GM21367 (cell line): ENCODE measurements around the gene ROR1.
"Not testable (repeated sequence)": the region's sequence is repeated elsewhere in the genome, so short reads cannot be mapped to it uniquely, and the experiment has no call there.

Source experiments
- ATAC-seq: cut with Tn5 transposase; IDR thresholded peaks from one replicate; pipeline ENCODE4 v1.9.1; 2021; ENCODE audit not compliant: unreplicated experiment

Gene ROR1

GRCh38 chr1:63758791-63759190 lies 15.0 kb upstream of the ROR1 start:
- ATAC-seq, result no peak

DNA sequence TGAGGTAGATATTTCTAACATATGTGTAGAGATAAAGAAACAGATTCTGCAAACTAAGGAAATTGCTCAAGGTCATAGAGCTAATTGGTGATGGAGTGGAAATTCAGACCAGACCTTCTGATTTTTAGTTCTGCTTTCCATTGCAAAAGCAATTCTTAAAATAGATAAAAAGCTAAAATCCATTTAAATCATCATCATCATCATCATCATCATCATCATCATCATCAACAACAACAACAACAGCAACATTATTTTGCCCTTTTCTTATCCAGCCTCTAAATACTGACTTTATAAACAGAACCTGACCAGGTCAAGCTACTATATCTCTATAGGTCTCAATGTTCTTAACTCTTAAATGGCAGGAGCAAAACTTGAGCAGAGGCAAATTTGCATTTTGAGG lies 14.0 kb upstream of the ROR1 start:
- ATAC-seq, result no peak

GRCh38 chr1:63770381-63770780 lies 3.4 kb upstream of the ROR1 start:
- no peak for ATAC-seq

DNA sequence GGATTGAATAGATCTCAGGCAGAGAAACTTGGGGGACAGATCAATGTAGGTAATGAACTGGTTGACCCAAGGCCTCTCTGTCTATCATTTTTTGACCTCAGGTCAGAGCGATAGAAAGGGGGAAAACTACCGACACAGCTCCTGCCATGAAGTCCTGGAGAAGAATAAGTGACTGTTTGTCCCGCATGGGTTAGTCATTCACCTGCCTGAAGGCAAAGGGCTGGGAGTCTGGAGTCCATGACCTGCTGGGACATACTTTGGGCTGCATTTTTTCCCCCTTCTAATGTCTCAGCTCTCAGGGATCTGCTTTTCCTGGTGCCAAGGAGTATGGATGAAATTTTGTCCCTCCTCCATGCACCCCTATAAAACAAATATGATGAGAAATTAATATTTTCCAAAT lies 1.6 kb upstream of the ROR1 start:
- ATAC-seq, result no peak

DNA sequence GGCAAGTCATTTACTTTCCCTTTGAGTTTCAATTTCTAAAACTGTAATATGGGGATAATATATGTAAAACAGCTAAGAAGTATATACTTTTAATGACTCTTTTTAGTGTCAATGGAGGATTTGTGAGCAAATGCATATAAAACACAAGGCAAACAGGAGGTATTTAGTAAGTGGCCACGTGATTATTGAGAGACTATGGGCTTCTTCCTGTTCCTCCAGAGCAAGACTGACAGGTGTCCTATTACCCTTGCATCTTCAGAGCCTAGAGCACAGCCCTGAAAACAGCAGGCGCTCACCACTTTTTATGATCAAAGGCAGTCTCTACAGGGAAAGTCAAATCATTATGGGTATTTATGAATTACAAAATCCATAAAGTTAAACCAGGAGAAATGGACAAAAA lies 941 bp upstream of the ROR1 start:
- ATAC-seq, result no peak

DNA sequence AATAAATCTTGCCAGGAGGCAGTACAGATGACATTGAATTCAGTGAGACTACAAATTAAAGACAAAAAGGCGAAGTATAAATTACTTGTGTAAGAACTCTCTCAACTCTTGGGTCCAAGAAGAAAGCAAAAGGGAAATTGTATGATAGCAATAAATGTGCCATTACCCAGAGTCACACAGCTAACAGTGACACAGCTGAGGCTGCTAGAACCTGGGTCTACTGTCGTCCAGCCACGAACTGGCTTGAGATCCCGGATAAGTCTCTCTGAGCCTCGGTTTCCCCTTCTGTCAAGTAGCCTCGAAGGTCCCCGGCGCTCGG lies 362 bp upstream of the ROR1 start:
- ATAC-seq, result peak; percentile 12

DNA sequence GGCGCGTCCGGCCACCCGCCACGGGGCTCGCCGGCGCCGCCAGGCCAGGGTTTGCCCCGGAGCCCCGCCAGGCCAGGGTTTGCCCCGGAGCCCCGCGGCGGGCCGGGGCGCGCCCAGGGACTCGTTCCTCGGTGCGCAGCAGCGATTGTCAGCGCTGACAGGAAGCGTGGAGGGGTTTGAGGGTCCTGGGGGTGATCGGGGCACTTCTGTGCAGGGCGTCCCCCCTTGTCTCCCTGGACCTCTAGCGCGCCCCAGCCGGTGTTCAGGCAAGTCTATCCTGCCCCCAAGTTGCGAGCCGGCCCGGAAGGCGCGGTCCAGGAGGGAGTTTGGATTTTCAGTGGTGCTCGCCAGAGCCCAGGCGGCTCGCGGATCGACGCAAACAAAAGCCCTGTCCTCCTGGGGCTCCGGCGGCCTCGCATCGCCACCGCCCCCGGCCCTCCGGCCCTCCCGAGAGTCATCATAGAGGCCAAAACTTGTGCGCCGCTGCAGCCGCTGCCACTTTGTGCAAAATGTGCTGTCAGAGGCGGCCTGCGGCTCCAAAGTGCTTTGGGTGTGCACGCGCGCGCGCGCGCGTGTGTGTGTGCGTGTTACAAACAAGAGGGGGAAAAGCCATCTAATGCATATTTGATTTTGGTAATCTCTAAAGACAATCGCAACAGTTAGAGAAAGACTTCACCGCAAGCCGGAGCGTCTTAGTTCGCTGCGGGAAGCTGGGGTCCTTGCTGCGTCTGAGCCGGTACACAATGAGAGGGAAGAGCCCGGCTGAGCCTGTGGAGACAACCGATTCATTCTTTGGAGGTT lies 1.0 kb downstream of the ROR1 start:
- ATAC-seq, result no peak

DNA sequence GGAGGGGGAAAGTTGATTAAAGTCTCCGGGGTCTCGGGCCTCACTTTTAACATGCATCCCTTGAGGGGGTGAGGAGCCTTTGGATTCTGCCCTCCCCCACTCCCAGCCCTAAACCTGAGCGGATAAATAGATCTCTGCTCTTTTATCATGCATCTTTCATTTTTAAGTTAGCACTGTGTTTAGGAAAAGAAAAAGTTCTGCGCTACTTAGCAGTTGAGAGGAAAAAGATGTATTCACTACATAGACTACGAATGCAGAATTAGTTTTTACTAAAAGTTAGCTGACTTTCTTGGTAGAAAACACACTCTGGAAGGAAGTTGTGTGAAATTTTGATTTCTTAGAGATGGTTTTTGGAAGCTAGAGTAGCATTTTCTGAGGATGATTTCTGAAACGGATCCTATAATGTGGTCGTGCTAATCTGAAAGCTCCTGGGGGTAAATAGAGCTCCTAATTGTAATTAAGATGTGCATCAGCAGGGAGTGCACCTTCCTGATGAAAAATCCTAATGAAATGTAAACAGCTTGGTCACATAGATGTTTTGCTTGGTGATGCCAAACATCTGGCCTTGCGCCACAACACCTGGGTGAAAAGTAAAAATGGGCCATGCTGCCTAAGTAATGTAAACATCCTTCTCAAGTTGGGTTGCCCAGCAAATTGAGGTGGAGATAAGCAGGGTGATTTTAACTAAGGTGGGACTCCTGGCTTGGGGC lies 1.8 kb downstream of the ROR1 start:
- ATAC-seq, result no peak

GRCh38 chr1:63777286-63777685 lies 3.5 kb downstream of the ROR1 start:
- no peak for ATAC-seq

DNA sequence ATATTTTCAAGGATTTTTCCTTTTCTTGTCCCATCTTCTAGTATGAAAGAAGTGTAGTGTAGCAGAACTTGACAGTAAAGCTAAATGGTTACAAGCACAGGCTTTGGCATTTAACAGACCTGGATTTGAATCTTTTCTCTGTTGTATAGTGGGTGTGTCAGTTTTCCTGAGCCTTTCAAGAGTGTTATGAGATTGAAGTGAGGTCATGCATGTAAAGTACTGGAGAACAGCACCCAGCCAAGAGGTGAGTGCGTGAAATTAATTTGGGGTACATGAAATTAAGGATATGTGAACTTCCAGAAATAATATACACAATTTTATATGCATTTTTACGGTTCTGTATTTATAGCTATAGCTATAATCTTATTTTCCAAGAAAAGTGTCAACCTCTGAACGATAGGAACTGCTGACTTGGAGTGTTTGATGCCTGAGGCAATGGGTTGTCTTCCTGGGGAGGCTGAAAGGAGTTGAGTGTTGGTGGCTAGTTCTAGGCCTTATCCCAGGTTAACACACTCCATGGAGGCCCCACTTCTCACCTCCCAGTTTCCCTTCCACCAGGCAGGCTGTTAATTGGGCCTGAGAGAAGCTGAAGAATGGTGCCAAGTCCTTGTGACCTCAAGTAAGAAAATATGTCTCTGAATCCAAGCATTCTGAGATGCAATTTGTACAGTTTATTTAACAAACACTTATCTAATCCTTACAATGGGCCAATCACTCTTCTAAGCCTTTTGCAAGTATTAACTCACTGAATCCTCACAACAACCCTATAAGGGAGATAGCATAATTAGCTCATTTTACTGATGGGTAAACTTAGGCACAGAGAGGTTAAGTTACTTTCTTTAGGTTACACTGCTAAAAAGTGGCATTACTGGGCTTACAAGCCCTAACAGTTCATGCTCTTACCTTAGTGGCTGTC lies 4.4 kb downstream of the ROR1 start:
- no peak for ATAC-seq

DNA sequence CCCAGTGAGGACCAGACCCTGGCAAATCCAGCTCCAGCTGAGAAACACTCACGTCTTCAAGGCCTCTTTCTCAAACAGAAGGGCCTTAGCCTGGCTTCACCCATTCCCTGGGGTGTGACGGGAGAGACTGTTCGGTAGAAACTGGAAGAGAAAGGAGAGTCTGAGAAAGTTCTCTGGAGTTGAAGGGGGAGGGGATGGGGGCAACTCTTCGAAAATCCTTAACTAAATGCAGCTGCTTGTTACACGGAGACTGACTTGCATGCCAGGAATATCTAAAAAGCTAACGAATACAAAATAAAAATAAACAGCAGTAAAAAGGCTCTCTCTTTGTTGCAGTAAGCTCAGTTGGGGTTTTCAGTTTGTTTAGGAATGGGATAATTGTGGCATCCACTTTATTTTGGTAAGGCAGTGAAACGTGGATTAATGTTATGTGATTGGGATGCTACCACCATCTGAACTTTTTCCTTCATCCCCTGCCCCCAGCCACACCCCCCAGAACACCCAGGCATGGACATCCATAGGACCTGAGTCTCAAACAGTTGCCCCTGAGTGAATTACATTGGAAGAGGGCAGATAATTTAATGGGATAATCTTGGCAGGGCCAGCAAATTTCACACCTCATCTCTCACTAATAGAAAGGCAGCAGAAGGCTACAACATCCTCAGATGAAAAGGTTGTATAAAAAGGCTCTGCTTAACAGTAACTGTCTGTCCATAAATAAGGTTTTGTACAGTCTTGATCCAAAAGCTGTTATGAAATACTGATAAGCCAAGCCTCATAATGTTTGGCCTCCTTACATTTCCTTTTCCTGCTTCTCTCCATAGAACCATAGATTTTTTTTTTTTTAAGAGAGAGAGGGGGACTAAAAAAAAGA lies 5.8 kb downstream of the ROR1 start:
- ATAC-seq, result no peak

DNA sequence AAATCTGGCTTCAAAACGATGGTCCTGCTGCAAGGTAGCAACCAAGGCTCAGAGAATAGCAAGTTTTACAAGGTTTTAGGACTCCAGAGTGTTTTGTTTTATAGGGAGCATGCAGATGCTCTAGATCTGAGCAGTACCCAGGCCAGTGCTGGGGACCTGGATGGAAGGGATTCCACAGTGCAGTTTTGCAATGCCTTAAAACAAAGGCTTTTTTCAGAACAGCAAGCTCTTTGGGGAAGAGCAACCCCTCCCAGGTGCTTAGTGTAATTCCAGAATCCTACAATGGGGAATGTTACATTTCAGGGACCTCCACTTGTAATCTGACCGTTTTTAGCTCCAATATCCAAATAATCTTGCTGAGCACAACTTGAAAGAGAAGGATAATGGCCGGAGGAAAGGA lies 6.7 kb downstream of the ROR1 start:
- no peak for ATAC-seq

DNA sequence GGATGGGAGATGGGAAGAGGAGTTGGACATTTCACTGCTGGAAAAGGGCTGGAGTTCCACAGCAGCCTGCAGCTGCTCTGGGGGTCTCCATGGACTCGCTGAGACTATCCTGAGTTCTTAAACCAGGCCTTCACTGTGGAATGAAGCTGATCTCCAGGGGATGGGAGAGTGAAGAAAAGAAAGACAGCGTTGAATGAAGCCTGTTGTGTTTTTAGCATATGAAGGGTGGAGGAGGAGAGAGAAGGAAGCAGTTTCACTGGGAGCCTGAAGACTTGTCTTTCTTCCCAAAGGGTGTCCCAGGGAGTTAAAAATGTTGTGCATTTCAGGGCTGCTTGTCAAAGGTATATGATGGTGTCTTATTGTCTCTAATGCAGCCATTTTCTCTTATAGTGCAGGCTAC lies 9.2 kb downstream of the ROR1 start:
- no peak for ATAC-seq

- ATAC-seq, result no peak
These were observed 10.3 kb downstream of the ROR1 start for GRCh38 chr1:63784083-63784482.

DNA sequence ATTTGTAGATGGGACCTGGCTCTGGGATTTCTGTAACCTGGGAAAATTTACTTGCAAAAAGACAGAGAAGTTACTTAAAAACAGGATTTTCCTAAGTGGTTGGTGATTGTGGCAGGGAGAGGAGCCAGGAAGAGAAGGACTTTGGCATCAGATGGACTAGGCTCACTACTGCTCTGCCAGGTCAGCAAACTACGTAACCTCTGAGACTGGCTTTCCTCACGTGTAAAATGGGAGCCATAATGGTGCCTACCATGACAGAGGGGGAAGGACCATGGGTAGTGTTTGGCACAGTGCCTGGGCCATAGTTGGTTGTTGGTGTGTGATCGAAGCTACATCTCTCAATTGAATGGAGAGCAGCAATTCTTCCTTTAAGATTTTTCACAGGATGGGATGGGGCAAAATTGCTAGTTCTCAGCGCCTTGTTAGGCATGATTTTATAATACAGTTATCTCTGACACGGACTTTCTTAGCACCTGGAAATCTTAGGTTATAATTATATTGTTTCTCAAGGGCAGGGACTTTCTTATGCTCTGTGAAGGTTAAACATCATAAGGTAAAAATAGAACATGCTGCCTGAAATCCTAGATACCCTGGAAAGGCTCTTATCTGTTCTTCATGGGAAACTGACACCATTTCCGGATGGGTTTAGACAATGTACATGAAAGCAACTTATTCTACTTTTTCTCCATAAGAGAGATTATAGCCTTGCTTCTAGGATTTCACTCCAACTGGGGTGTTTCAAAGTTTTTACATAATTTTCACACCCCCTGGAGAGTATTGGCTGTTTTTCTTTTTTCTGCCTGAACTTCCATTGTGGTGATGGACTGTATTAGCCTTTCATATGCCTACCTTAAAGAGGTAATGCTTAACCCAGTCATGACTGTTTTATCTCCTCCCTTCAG lies 10.9 kb downstream of the ROR1 start:
- no peak for ATAC-seq

- ATAC-seq, result not testable (repeated sequence)
These were observed 13.5 kb downstream of the ROR1 start for GRCh38 chr1:63787270-63787669.

DNA sequence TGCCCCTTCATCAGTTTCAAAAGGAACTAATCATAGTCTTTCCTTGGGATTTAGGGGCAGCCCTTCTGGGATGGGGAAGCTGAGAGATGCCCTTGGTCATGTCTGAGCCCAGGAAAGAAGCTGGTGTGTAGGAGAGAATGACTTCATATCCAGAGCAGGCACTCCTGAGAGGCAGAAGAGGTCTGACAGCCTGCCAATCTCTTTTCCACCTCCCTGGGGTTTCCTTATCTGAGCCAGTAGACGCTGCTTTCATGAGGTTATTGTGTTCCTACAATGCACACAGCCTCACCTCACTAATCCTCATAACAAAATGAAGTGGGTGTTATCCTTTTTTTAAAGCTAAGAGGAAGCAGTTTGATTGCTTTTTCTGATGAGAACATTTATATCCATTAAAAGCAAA lies 14.1 kb downstream of the ROR1 start:
- no peak for ATAC-seq

GRCh38 chr1:63789856-63790605 lies 16.2 kb downstream of the ROR1 start:
- no peak for ATAC-seq

DNA sequence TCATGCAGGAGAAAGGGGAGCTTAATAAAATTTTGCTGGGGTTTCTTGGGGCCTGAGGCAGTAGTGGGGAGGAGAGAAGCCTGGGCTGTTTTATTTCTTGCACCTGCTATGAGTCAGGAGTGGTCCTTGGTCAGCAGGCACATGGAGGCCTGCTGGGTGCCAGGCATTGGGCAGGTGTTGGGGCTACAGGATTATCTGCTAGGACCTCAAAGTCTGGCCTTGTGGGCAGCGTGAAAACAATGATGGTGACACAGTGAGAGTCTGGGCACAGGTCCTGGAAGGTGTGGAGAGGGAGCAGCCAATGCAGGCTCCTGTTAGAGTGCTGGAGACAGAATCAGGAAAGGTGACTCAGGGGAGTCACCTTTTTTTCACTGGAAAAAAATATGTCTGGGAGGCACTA lies 17.2 kb downstream of the ROR1 start:
- no peak for ATAC-seq
